DOHH2 (cell line): ENCODE measurements around the gene BTF3.

ENCODE experiments used
- H3F3A ChIP-seq: fragments of 200-600 bp; sonication (generic), shearing (Covaris generic); 2 replicates; pipeline ENCODE4 v1.6.0; 2016; ENCODE audit warnings: antibody characterized with exemption, mild to moderate bottlenecking; ENCODE audit not compliant: control insufficient read depth, insufficient read depth
- H3K27ac ChIP-seq: fragments of 200-600 bp; sonication (generic); 2 replicates; pipeline ENCODE4 v1.5.1; 2014; ENCODE audit warnings: low read depth, mild to moderate bottlenecking, low read length, moderate library complexity
- H3K27me3 ChIP-seq: fragments of 200-600 bp; sonication (generic); 2 replicates; pipeline ENCODE4 v1.6.1; 2014; ENCODE audit warnings: mild to moderate bottlenecking, low read length, mixed read lengths; ENCODE audit not compliant: control insufficient read depth
- H3K36me3 ChIP-seq: fragments of 200-600 bp; sonication (generic); 2 replicates; pipeline ENCODE4 v1.6.1; 2014; ENCODE audit warnings: mild to moderate bottlenecking, low read length, moderate library complexity, mixed read lengths; ENCODE audit not compliant: control insufficient read depth
- H3K4me1 ChIP-seq: fragments of 200-600 bp; sonication (generic); 2 replicates; pipeline ENCODE4 v1.6.1; 2014; ENCODE audit warnings: mild to moderate bottlenecking, low read length, mixed read lengths; ENCODE audit not compliant: control insufficient read depth
- H3K4me2 ChIP-seq: fragments of 200-600 bp; sonication (generic); 2 replicates; pipeline ENCODE4 v1.6.0; 2014; ENCODE audit warnings: mild to moderate bottlenecking, low read length, moderate library complexity
- H3K4me3 ChIP-seq: fragments of 200-600 bp; sonication (generic); 2 replicates; pipeline ENCODE4 v1.5.1; 2014; ENCODE audit warnings: mild to moderate bottlenecking, low read length, mixed read lengths
- H3K79me2 ChIP-seq: fragments of 200-600 bp; sonication (generic); 2 replicates; pipeline ENCODE4 v1.6.1; 2014; ENCODE audit warnings: mild to moderate bottlenecking, low read length, mixed read lengths; ENCODE audit not compliant: control insufficient read depth
- H3K9me2 ChIP-seq: fragments of 200-600 bp; sonication (generic); replicated peaks from 2 replicates; pipeline ENCODE4 v1.6.1; 2014; ENCODE audit warnings: mild to moderate bottlenecking, low read length, mixed read lengths; ENCODE audit not compliant: control insufficient read depth
- H3K9me3 ChIP-seq: fragments of 200-600 bp; sonication (generic); 2 replicates; pipeline ENCODE4 v1.6.1; 2014; ENCODE audit warnings: antibody characterized with exemption, low read length, mixed read lengths; ENCODE audit not compliant: control insufficient read depth, insufficient read depth
- H4K20me1 ChIP-seq: fragments of 200-600 bp; sonication (generic); 2 replicates; pipeline ENCODE4 v1.6.0; 2014; ENCODE audit warnings: low read depth, mild to moderate bottlenecking, antibody characterized with exemption, low read length, moderate library complexity; ENCODE audit not compliant: control insufficient read depth, insufficient read depth
- EZH2phosphoT487 ChIP-seq: fragments of 200-600 bp; sonication (generic); IDR thresholded peaks from 2 replicates; pipeline ENCODE4 v1.6.1; 2017; ENCODE audit warnings: borderline replicate concordance, mild to moderate bottlenecking, antibody characterized with exemption, low read length, moderate library complexity, mixed read lengths
- TF ChIP-seq, protein P1 (sequence below): fragments of 200-600 bp; sonication (generic); IDR thresholded peaks from one replicate; pipeline ENCODE4 v1.5.1; 2014; ENCODE audit warnings: antibody characterized with exemption, mild to moderate bottlenecking, low read depth, low read length; ENCODE audit not compliant: poor library complexity, severe bottlenecking

BTF3 gene

GRCh38 chr5:73545403-73545779 lies 47.1 kb downstream of the BTF3 start:
- Histone ChIP-seq H3K4me2 (no peak overlapping the region), H4K20me1 (no peaks in the 10 kb centered on the region), H3K36me3 (no peaks in the 10 kb centered on the region), H3K9me3 (no peaks in the 10 kb centered on the region), H3K4me3 (no peak overlapping the region), H3K9me2 (no peaks in the 10 kb centered on the region), H3F3A (no peaks in the 10 kb centered on the region), H3K27ac (no peak overlapping the region), H3K27me3 (peaks cover 39% of the 10 kb centered on the region), H3K79me2 (no peaks in the 10 kb centered on the region), H3K4me1 (no peaks in the 10 kb centered on the region)
- TF ChIP-seq, protein P1, sequence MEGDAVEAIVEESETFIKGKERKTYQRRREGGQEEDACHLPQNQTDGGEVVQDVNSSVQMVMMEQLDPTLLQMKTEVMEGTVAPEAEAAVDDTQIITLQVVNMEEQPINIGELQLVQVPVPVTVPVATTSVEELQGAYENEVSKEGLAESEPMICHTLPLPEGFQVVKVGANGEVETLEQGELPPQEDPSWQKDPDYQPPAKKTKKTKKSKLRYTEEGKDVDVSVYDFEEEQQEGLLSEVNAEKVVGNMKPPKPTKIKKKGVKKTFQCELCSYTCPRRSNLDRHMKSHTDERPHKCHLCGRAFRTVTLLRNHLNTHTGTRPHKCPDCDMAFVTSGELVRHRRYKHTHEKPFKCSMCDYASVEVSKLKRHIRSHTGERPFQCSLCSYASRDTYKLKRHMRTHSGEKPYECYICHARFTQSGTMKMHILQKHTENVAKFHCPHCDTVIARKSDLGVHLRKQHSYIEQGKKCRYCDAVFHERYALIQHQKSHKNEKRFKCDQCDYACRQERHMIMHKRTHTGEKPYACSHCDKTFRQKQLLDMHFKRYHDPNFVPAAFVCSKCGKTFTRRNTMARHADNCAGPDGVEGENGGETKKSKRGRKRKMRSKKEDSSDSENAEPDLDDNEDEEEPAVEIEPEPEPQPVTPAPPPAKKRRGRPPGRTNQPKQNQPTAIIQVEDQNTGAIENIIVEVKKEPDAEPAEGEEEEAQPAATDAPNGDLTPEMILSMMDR: no peak
- TF ChIP-seq EZH2phosphoT487: no peak

DNA sequence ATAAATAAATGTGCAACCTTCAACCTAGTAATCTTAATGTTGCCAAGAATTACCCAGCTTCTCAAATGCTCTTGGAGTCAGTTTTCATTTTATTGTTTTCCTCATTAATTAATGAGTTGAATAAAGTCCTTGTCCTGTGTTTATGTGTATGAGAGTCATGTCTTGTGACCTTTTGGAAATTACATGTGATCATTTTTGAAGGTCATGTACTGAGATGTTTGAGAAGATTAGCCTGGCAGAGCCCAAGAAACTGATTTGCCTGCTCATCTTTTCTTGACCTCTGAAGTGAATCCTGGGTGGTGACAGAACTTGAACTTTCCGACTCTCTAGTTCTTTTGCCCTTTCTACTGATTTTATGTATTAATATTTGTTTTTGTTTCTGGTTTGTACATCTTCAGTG lies 51.8 kb downstream of the BTF3 start:
- TF ChIP-seq, protein P1: no peak
- no peak for TF ChIP-seq EZH2phosphoT487
- H3K4me3 ChIP-seq: no peak overlapping the region
- H3K79me2 ChIP-seq: no peaks in the 10 kb centered on the region
- no peaks in the 10 kb centered on the region; the same call in 1 of the 2 replicates for H3F3A ChIP-seq
- peaks cover 9% of the 10 kb centered on the region for H3K36me3 ChIP-seq
- peaks cover 6% of the 10 kb centered on the region; the same call in 1 of the 2 replicates for H3K27me3 ChIP-seq
- no peak overlapping the region for H3K4me2 ChIP-seq
- H3K27ac ChIP-seq: no peak overlapping the region
- no peaks in the 10 kb centered on the region for H4K20me1 ChIP-seq
- H3K9me3 ChIP-seq: no peaks in the 10 kb centered on the region
- no peaks in the 10 kb centered on the region for H3K4me1 ChIP-seq
- H3K9me2 ChIP-seq: no peaks in the 10 kb centered on the region

GRCh38 chr5:73552642-73553041 lies 54.4 kb downstream of the BTF3 start:
- TF ChIP-seq, protein P1: no peak
- no peak for TF ChIP-seq EZH2phosphoT487
- Histone ChIP-seq H3K27ac (no peak overlapping the region), H3K4me1 (no peaks in the 10 kb centered on the region), H3K36me3 (peaks cover 18% of the 10 kb centered on the region), H3F3A (no peaks in the 10 kb centered on the region; the same call in 1 of the 2 replicates), H3K27me3 (peaks cover 6% of the 10 kb centered on the region; the same call in 1 of the 2 replicates), H3K9me2 (no peaks in the 10 kb centered on the region), H3K4me3 (no peak overlapping the region), H3K4me2 (no peak overlapping the region), H3K79me2 (no peaks in the 10 kb centered on the region), H3K9me3 (no peaks in the 10 kb centered on the region), H4K20me1 (no peaks in the 10 kb centered on the region)
